MM.1S (cell line): ENCODE results near the gene WSCD1.

Experiments
- EZH2 ChIP-seq: fragments of 300-600 bp; sonication (generic); optimal IDR thresholded peaks from 2 replicates; pipeline ENCODE3; 2017; ENCODE audit warnings: low read depth, mild to moderate bottlenecking, antibody characterized with exemption, low read length, mixed read lengths
- TF ChIP-seq, protein P1 (sequence below): fragments of 300-600 bp; sonication (generic); IDR thresholded peaks from 2 replicates; pipeline ENCODE4 v1.5.1; 2016; ENCODE audit warnings: antibody characterized with exemption, low read length, mixed read lengths

DNA sequence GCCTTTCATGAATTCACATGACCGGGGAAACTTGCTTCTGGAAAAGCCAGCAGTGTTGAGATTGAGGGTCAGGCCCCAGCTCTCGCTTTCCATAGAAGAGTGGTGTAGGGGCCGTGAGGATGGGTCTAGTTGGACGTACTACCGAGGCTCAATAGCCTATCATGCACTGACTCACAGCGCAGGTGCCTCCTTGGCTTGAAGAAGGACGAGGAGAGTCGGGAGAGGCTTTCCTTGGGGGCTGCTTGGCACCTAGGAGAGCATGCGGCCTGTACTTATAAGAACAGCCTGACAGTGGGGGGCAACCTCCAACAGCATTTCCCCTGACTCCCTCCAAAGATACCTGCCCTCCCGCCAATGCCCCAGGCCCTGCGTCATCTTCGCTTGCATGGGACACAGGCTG, 37.6 kb downstream of the WSCD1 start:
- TF ChIP-seq, protein P1, sequence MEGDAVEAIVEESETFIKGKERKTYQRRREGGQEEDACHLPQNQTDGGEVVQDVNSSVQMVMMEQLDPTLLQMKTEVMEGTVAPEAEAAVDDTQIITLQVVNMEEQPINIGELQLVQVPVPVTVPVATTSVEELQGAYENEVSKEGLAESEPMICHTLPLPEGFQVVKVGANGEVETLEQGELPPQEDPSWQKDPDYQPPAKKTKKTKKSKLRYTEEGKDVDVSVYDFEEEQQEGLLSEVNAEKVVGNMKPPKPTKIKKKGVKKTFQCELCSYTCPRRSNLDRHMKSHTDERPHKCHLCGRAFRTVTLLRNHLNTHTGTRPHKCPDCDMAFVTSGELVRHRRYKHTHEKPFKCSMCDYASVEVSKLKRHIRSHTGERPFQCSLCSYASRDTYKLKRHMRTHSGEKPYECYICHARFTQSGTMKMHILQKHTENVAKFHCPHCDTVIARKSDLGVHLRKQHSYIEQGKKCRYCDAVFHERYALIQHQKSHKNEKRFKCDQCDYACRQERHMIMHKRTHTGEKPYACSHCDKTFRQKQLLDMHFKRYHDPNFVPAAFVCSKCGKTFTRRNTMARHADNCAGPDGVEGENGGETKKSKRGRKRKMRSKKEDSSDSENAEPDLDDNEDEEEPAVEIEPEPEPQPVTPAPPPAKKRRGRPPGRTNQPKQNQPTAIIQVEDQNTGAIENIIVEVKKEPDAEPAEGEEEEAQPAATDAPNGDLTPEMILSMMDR = no peak
- TF ChIP-seq EZH2 = no peak
